A172 (cell line): ENCODE data around the gene FMNL1. TPM values are rescaled to one million over a fixed set of nuclear protein-coding genes. Genes with fewer than 3 reads are reported as not detected.

Experiments
- DNase-seq: peaks from one replicate; pipeline ENCODE4 v3.0.0-alpha.2; 2015; ENCODE audit warnings: low spot score
- total RNA-seq: library from RNA; depleted of rRNA; stranded (reverse); fragments of >200 nt; shearing (Covaris generic); gene quantifications from 2 replicates; pipeline ENCODE4 v1.2.3, GENCODE V29; 2014

FMNL1 gene
- total RNA-seq, 1 experiment from 2014 or later, result 44.8 TPM

GRCh38 chr17:45222289-45222995 lies 757 bp downstream of the FMNL1 start:
- DNase-seq, result no peak

DNA sequence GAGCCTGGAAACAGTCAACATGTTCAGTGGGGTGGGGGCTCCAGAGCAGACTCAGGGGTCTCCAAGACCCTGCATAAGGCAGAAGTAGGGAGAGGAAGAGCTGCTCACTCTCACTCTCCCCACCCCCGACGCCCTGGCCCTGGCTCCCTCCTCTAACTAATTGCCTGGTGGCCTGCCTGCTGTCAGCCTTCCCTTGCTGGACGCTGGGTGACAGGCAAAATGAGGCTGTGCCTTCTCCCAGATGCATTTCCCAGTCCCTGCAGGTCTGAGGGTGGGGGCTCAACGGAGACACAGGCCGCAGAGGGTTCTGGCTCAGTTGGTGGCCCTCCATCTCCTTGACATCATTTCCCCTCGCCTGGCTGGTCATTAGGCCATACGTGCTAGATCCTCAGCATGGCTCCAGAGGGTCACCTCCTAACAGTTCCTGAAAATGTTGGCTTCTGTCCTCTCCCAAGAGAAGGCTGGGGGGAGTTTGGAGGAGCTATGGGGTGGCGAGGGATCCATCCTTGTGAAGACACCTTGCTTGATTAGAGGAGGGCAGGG lies 1.4 kb downstream of the FMNL1 start:
- DNase-seq, result no peak

DNA sequence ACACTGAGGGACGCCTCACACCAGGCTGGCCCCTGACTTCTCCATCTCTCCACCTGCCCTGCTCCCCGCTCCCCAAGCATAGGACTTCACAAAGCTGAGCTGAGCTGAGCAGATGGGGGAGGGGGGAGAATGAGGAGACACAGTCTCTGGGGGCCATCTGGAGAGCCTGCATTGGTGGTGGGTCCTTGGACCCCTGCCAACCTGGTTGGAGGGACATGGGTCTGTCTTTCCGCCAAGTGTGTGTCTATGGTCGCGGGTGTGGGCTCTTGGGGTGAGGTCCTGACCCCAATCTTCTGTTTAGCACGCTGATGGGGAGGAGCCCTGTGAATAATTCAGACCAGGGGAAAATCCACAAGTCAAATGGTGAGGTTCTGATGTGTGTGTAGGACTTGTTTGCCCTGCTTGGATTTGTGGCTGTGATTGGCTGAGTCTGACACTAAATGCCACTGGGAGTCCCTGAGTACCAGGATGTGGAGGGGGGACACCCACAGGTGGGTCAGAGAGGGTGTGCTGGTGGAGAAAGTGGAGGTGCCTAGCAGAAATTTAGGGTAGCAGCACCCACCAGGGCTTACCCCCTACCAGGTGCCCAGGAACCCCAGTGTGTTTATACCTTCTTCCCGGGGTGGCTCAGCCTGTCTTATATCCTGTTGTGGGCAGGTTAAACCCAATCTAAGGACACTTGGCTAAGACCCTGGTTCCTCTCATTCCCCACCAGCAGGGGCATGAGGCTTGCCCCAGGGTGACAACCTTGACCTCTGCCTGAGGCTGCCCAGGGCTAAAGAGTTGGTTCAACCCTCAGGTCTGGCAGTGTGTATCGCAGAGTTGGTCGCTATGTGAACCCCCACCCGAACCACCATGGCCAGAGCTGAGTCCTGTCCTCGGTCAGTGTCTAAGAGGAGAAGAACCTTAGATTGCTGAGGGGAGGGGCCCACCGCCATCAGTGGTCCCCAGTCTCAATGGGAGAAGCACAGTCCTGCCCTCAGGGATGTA lies 2.1 kb downstream of the FMNL1 start:
- no peak for DNase-seq

- DNase-seq, result no peak
Measured at GRCh38 chr17:45224671-45225050, 3.0 kb downstream of the FMNL1 start.

DNA sequence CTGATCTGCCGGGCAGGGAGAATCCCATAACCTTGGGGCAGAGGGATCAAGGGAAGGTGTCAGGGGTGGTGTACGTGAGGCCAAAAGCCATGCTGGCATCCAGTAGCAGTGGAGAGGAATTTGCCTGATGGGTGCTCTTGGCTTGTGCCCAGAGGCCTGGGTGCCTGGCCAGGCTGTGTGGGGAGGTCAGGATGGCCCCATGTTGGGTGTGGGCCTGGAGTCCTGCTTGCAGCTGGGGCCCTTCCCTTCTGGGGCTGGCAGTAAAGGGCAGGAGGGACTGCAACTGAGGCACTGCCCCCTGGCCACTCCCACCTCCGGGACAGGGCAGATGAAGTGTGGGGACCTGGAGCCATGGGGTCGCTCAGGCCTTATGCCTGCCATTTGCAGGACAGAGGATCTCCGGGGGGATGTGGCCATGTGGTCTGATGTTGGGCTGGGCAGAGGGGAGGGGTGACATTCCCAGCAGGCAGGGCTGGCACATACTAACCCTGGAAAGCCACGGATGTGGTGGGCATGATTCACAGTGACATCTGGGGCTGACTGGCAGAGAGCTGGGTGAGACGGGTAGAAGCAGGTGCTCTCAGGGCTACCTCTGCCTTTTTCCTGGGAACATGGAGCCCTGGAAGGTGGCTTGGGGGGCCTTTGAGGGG lies 3.5 kb downstream of the FMNL1 start:
- DNase-seq, result peak; percentile 89

GRCh38 chr17:45225964-45226530 lies 4.4 kb downstream of the FMNL1 start:
- peak; percentile 88 for DNase-seq

GRCh38 chr17:45226576-45226975 lies 4.9 kb downstream of the FMNL1 start:
- DNase-seq, result no peak

GRCh38 chr17:45227101-45227925 lies 5.6 kb downstream of the FMNL1 start:
- DNase-seq, result peak; percentile 72

DNA sequence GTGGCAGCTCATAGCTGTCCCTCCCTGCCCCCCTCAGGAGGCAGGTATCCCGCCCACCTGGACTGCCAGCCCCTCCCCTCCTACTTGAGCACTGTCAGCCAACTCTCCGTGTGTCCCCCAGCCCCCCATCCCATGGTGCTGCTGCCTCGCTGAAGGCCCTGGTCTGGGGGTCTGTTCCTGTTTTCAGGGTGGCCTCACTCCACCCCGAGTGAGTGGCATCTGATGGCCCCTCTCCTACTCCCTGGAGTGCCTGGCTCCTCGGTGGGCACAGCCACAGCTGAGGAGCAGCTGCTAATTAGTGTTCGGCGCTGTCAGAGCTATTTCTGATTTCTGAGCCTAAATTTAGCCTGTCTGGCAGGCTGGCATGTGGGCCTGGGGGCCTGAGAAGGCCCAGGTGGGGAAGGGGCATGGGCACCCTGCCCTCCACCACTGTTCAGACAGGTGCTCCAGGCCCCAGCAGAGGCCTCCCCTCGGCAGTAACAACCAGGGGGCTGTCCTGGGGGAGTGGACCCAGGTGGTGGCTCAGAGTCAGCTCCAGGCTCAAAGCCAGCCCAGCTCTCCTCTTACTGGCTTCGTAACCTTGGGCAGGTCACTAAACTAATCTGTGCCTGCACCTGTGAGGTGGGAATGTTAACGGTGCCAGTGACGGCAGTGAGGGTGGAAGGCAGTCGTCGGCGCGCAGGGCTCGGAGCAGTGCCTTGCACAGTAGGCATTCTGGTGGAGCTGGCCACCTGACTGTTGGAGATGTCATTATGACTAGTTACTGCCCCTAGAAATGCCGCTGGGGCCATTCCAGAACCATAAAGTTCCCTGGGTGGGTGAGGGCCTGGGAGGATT lies 6.5 kb downstream of the FMNL1 start:
- DNase-seq, result peak; percentile 81

GRCh38 chr17:45228763-45229539 lies 7.3 kb downstream of the FMNL1 start:
- peak; percentile 97 for DNase-seq

DNA sequence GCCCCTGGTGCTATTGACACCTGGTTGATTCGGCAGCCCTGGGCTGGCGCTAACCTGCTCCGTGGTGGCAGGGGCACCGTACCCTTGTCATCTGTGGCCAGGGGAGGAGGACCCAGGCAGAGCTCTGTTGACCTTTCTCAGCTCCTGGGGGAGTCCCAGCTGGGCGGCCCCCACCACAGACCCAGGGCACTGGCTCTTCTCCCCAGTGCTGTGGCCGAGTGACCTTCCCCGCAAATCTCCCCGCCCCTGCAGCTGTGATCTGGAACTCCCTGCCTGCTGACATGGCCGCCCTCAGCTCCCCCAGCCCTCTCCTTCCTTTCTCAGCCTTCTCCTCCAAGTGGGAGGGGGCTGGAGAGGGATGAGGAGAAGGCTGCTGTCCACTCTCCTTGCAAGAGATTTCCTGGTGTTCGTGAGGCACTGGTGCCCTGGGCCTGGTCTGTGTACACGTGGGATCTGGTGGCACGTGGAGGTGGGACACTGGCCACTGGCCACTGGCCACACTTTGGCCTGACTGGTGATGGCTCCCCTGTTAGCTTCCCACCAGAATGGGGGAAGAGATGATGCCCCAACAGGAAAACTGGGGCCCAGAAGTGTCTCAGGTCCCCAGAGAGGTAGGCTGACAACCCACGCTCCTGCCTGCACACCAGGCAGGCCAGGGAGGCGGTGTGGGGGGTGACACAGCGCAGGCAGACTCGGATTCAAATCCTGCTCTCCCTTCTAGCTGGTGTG lies 8.2 kb downstream of the FMNL1 start:
- DNase-seq, result no peak

DNA sequence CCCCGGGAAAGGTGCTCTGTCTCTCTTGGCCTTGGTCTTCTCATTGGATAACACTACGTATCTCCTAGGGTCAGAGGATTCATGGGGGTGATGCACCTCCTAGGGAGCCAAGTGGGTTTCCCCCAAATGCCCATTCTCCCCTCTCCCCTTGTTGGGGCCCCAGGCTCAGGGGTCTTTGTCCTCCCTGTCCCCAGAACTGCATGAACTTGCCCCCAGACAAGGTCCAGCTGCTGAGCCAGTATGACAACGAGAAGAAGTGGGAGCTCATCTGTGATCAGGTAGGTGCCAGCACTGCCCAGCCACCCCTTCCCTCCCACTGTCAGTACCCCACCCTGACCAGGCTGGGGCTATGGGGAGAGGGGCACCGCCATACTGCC lies 8.7 kb downstream of the FMNL1 start:
- no peak for DNase-seq

GRCh38 chr17:45230787-45231480 lies 9.2 kb downstream of the FMNL1 start:
- peak; percentile 84 for DNase-seq

- DNase-seq, result no peak
Measured at GRCh38 chr17:45231481-45232116, 9.9 kb downstream of the FMNL1 start.

- DNase-seq, result no peak
Measured at GRCh38 chr17:45232514-45233422, 11.1 kb downstream of the FMNL1 start.

DNA sequence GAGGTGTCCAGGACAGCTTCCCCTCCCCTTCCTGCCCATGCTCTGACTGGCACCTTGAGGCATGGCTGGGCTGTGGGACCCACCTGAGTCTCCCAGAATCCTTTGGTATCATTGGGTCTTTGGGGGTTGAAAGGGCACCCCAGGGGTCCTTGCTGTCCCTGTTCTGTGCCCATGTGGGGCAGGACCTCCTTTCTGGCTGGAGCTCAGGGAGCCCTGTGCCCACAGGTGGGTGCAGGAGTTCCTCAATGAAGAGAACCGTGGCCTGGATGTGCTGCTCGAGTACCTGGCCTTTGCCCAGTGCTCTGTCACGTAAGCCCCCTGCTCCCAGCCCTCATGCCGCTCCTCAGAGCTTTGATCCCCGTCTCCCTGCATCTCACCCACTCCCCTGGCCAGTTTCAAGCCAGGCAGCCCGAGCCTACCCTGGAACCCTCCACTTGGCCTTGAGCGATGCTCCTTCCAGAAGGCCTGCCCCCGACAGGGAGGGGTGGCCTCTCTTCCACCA lies 11.8 kb downstream of the FMNL1 start:
- no peak for DNase-seq
